Naive thymus-derived CD8-positive, alpha-beta T cell (primary cell): ENCODE data around the gene COL7A1. TPM values are rescaled to one million over a fixed set of nuclear protein-coding genes. Genes with fewer than 3 reads are reported as not detected.
A peak's percentile ranks its signal among the peaks of the same experiment; 100 is the strongest.
"Not testable (repeated sequence)": the region's sequence is repeated elsewhere in the genome, so short reads cannot be mapped to it uniquely, and the experiment has no call there.

Source experiments
- ATAC-seq, 2 donors: fragments of 150-1000 bp; cut with Tn5 transposase in 1 of 2; sonication (Bioruptor Pico), chemical (Tn5 transposase) in 1 of 2; 1 replicate in 1 of 2; 2 replicates in 1 of 2; pipeline ENCODE4 v1.10.0; 2021; ENCODE audit warnings: mild to moderate bottlenecking in 2 of 2, moderate library complexity in 2 of 2
- POLR2A ChIA-PET: fragments of 350-600 bp; sonication (Branson Sonifier 250); formaldehyde crosslinking; loops from one replicate; lab custom pipeline; 2021; ENCODE audit warnings: antibody characterized with exemption; lab: Charles Lee
- DNase-seq, 10 donors: peaks; one replicate each; pipeline versions ENCODE4 v3.0.0 to v3.0.0-alpha.2; 2020 to 2022
- H3K27ac Mint-ChIP-seq, 10 donors: one replicate each; pipeline ENCODE4 v1.8.0; 2020 to 2022; ENCODE audit warnings: mild to moderate bottlenecking in 10 of 10, mixed read lengths in 10 of 10, moderate library complexity in 4 of 10, inconsistent platforms in 1 of 10
- H3K27me3 Mint-ChIP-seq, 5 donors: one replicate each; pipeline ENCODE4 v1.8.0; 2021 to 2022; ENCODE audit warnings: mixed read lengths in 5 of 5
- H3K36me3 Mint-ChIP-seq, 3 donors: one replicate each; pipeline ENCODE4 v1.8.0; 2020 to 2022; ENCODE audit warnings: mixed read lengths in 3 of 3, mild to moderate bottlenecking in 2 of 3, inconsistent platforms in 1 of 3
- H3K4me1 Mint-ChIP-seq, 4 donors: one replicate each; pipeline ENCODE4 v1.8.0; 2021 to 2022; ENCODE audit warnings: mixed read lengths in 4 of 4
- H3K4me3 Mint-ChIP-seq, 10 donors: one replicate each; pipeline ENCODE4 v1.8.0; 2020 to 2022; ENCODE audit warnings: mild to moderate bottlenecking in 10 of 10, mixed read lengths in 10 of 10, moderate library complexity in 6 of 10, inconsistent platforms in 1 of 10
- H3K9me3 Mint-ChIP-seq, 9 donors: one replicate each; pipeline ENCODE4 v1.8.0; 2020 to 2022; ENCODE audit warnings: mixed read lengths in 9 of 9, mild to moderate bottlenecking in 3 of 9, inconsistent platforms in 1 of 9, moderate library complexity in 1 of 9
- polyA plus RNA-seq, 3 donors: library from polyadenylated mRNA; unstranded; fragments of 300-500 nt; fragmentation: Illumina TruSeq; gene quantifications; one replicate each; pipeline ENCODE4 v1.2.3, GENCODE V29; 2021
- total RNA-seq, 8 experiments: library from RNA in 2 of 8; stranded (reverse) in 2 of 8; gene quantifications; one replicate each; pipeline ENCODE4 v1.2.3 and lab custom pipeline; 2021 to 2026

COL7A1 gene
- total and polyA plus RNA-seq, 5 experiments from 2014 or later = 0.27 to 1.8 (median 1.6) TPM; not detected in 2

DNA sequence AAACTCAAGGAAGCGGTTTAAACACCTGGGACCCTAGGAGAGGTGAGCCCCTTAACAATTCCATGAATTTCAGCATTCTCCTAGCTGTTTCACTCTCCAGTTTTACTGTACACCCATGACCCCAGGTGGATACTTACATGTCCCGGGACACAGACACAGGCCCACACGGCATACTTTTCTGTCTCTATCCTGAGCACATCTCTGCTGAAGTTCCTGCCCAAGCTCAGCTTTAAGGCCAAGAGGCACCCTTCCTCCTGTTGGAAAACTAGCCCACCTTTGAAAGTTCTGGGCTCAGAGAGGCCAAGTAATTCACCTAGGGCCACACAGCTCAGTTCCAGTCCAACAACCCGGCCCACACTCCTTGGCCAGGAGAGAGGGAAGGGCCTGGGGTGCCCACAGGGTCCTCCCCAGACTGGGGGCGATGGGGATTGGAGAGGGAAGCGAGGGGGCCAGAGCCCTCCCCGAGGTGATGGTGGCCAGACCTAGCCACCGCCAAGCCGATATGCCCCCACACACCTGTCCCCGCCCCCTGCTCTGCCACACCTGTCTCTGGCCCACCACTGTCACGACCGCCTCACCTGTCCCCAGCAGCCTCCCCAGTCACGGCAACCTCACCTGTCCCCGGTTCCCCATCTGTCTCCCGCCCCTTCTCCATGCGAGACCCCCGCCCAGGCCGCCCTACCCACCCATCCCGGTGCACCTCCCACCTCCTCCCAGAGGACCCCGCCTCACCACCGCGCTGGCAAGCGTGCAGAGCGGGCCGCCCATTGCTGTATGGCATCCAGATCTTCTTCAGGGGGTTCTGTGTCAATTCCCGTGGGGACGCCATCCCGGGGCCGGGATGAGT is 39.0 kb downstream of the COL7A1 start:
- H3K9me3 Mint-ChIP-seq = no peaks in the 10 kb centered on the region
- no peaks in the 10 kb centered on the region for H3K27me3 Mint-ChIP-seq
- H3K36me3 Mint-ChIP-seq = no peaks in the 10 kb centered on the region
- DNase-seq (peak in 2 of 10 donors; percentile 14 to 17), ATAC-seq (no peak)
- H3K4me3 Mint-ChIP-seq = peak overlapping the region; percentile 80 to 96 (median 88)
- H3K4me1 Mint-ChIP-seq = peaks cover 12 to 39% (median 23%) of the 10 kb centered on the region in 4 donors
- H3K27ac Mint-ChIP-seq = peak overlapping the region in 9 of 10 donors; percentile 12 to 89 (median 73)
- POLR2A ChIA-PET = interaction anchor here (0.8 to 2.4 kb wide), 8 partner anchors 12 to 288 kb away, joined by 3 to 13 read pairs (median 6); partner anchors contain the start of genes CCDC51, NME6 and TMA7

GRCh38 chr3:48555231-48555948 is 39.7 kb downstream of the COL7A1 start:
- H3K27ac Mint-ChIP-seq = peak overlapping the region in 2 of 10 donors; percentile 48 to 67
- no peaks in the 10 kb centered on the region for H3K9me3 Mint-ChIP-seq
- no peaks in the 10 kb centered on the region for H3K27me3 Mint-ChIP-seq
- POLR2A ChIA-PET = interaction anchor here (1.1 to 2.4 kb wide), 3 partner anchors 11 to 115 kb away, joined by 6 to 12 read pairs (median 7); partner anchors contain the start of genes CCDC51 and TMA7
- DNase-seq (no peak), ATAC-seq (no peak)
- peaks cover 14 to 35% (median 23%) of the 10 kb centered on the region in 4 donors for H3K4me1 Mint-ChIP-seq
- H3K36me3 Mint-ChIP-seq = no peaks in the 10 kb centered on the region
- peak overlapping the region; percentile 49 to 96 (median 84) for H3K4me3 Mint-ChIP-seq

GRCh38 chr3:48553886-48554845 is 41.0 kb downstream of the COL7A1 start:
- peaks cover 14 to 26% (median 21%) of the 10 kb centered on the region in 4 donors for H3K4me1 Mint-ChIP-seq
- no peaks in the 10 kb centered on the region for H3K27me3 Mint-ChIP-seq
- H3K9me3 Mint-ChIP-seq = no peaks in the 10 kb centered on the region
- peak overlapping the region in 3 of 10 donors; percentile 15 to 38 (median 36) for H3K4me3 Mint-ChIP-seq
- no peak overlapping the region for H3K27ac Mint-ChIP-seq
- H3K36me3 Mint-ChIP-seq = no peaks in the 10 kb centered on the region
- DNase-seq = no peak
- ATAC-seq = no peak
- POLR2A ChIA-PET = interaction anchor here (0.7 to 0.8 kb wide), 2 partner anchors 55 to 123 kb away, joined by 3 read pairs; partner anchors contain the start of gene UQCRC1

DNA sequence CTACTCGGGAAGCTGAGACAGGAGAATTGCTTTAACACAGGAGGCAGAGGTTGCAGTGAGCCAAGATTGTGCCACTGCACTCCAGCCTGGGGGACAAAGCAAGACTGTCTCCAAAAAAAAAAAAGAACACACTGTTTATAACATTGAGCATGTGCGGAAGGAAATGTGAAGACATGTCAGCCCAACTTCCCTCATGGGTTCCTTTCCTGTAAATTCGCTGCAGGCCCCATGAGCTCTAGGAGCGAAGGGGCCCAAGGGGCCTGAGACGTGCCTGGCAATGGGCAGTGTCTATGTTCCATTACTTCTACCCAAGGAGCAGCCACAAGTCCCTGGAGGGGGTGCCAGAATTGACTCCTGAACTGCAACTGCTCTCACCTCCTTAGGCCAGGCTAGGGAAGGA is 41.8 kb downstream of the COL7A1 start:
- ATAC-seq (no peak), DNase-seq (no peak)
- POLR2A ChIA-PET = interaction anchor here (0.6 to 0.8 kb wide), 2 partner anchors 56 to 80 kb away, joined by 3 to 6 read pairs; partner anchors contain the start of gene UQCRC1
- Mint-ChIP-seq H3K27me3 (no peaks in the 10 kb centered on the region), H3K4me3 (peak overlapping the region in 1 of 10 donors; percentile 34), H3K36me3 (no peaks in the 10 kb centered on the region), H3K27ac (no peak overlapping the region), H3K9me3 (no peaks in the 10 kb centered on the region), H3K4me1 (peaks cover 12 to 24% (median 22%) of the 10 kb centered on the region in 4 donors)

DNA sequence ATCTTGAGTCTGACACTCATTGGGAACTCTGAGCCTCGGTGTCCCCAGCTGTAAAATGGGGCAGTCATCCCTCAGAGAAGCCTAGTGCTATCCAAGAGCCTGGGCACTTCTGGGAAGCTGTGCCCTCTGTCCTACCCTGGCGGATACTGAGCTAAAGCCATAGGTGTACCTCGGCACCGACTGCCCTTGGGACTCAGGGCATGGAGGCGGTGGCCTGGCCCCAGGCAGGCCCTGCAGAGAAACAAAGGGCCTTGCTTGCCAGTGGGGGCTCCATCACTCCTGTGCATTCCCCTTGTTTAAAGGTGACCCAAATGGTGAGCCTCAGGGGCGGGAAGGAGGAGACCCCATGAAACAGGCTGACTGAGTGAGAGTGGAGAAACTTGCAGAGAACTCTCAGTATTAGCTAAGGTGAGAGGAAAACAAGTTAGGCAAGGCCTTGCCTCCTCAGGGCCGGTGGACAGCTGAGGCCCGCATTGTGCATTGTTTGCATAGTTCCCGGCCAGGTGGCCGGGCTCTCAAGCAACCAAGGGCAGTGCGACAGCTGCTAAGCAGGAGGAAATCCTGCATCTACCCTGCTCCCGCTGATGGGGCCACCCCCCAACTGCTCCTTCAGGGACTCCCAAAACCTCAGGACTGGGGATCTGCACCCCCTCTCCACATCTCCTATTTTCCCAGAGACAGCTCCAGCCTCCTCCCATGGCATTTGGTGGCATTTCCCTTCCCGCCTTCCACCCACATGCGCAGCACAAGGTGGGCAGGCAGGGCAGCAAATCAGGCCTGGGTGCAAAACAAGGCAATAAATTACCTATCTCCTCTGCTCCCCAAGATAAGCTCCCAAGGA is 42.8 kb downstream of the COL7A1 start:
- no peaks in the 10 kb centered on the region for H3K9me3 Mint-ChIP-seq
- ATAC-seq (no peak), DNase-seq (peak in 1 of 10 donors; percentile 53)
- no peaks in the 10 kb centered on the region for H3K27me3 Mint-ChIP-seq
- H3K4me1 Mint-ChIP-seq = peaks cover 9 to 19% (median 17%) of the 10 kb centered on the region in 4 donors
- H3K36me3 Mint-ChIP-seq = no peaks in the 10 kb centered on the region
- POLR2A ChIA-PET = interaction anchor here (0.5 kb wide), 1 partner anchor 113 kb away, joined by 3 read pairs; no protein-coding TSS in a partner anchor
- no peak overlapping the region for H3K27ac Mint-ChIP-seq
- no peak overlapping the region for H3K4me3 Mint-ChIP-seq

DNA sequence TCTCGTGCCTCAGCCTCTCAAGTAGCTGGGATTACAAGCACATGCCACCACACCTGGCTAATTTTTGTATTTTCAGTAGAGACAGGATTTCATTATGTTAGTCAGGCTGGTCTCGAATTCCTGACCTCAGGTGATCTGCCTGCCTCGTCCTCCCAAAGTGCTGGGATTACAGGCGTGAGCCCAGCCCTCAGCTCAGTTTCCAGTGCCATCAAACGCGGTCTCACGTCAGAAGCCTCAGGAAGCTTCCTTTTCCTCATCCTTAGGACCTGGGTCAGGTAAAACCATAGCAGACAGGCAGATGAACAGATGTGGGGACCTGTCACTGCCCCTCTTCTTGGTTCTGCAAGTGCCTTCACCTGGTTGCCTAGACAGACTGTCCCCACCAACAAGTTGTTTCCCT is 43.5 kb downstream of the COL7A1 start:
- ATAC-seq, DNase-seq, H3K9me3 Mint-ChIP-seq: not testable (repeated sequence)

DNA sequence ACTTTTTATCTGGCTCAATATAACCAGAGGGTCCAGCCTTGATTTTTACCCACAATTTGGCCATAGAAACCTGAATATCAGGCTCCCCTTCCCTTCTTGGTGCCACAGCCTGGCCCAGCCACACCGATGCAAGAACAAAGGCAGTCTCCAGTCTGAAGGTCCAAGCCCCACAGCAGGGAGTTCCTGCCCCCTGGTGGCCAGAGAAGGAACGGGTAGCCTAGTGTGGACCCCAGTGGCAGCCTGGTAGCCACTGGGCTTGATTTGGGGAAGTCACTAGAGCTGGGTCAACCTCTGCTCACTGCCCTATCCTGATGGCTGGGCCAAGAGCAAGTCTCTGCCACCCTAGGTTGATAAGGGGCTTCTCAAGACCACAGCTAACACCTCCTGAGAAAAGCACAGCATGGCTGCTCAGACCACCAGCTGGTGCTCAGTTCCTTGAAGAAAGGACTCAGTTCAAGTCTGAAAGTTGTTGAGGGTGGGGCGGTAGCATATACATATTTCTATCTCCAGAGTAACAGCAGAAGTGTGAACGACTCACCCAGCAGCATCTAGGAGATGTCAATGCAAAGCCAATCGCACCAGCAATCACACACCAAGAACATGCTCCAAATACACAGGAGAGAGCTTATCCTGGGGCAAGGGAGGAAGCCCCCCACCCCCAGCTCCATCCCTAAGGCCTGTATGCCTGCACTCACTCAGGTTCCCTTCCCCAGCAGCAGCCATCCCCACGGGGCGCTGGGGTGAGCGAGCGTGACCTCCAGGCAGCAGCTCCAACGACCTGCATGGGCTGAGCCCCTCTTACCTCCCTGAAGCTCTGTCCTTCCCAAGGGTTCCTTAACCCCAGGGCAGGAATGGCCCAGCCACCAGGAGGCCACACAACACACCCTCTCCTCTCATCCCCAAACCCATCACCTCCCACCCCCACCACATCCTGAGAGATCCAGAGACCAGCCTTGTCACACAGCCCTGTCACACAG is 46.1 kb downstream of the COL7A1 start:
- Mint-ChIP-seq H3K27me3 (no peaks in the 10 kb centered on the region), H3K36me3 (no peaks in the 10 kb centered on the region), H3K9me3 (no peaks in the 10 kb centered on the region), H3K4me3 (no peak overlapping the region), H3K27ac (peak overlapping the region in 2 of 10 donors; percentile 19 to 25), H3K4me1 (peaks cover 5 to 14% (median 12%) of the 10 kb centered on the region in 4 donors)
- DNase-seq (peak; percentile 65 to 91 (median 81)), ATAC-seq (peak; percentile 100)
- POLR2A ChIA-PET = interaction anchor here (0.6 to 1.3 kb wide), 11 partner anchors 12 to 394 kb away, joined by 3 to 6 read pairs (median 3); partner anchors contain the start of genes CCDC51 and TMA7

More for the DNA sequence above, 43.5 kb downstream of the COL7A1 start:
- H3K27me3 Mint-ChIP-seq, H3K36me3 Mint-ChIP-seq, H3K4me3 Mint-ChIP-seq, H3K27ac Mint-ChIP-seq, POLR2A ChIA-PET: not testable (repeated sequence)
- H3K4me1 Mint-ChIP-seq = peaks cover 7 to 17% (median 14%) of the 10 kb centered on the region in 4 donors

DNA sequence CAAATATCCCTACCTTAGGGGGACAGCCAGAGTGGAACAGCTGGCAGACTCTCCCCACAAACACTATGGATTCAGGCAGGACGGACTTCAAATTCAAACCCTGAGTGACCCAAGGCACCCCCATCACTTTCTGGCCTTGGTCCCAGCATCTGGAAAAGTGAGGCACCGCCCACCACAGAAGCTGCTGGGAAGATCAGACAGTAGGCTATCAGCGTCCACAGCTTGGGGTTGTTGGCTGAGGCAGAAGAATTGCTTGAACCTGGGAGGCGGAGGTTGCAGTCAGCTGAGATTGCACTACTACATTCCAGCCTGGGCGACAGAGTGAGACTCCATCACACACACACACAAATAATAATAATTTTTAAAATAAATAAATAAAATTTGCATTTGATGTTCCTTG is 47.0 kb downstream of the COL7A1 start:
- POLR2A ChIA-PET = interaction anchor here (1.0 to 1.3 kb wide), 4 partner anchors 13 to 307 kb away, joined by 3 to 6 read pairs (median 3); partner anchors contain the start of genes CCDC51, TMA7 and ZNF589
- Mint-ChIP-seq H3K4me3 (no peak overlapping the region), H3K4me1 (peaks cover 5 to 14% (median 12%) of the 10 kb centered on the region in 4 donors), H3K9me3 (no peaks in the 10 kb centered on the region), H3K27ac (no peak overlapping the region), H3K36me3 (no peaks in the 10 kb centered on the region), H3K27me3 (no peaks in the 10 kb centered on the region)
- DNase-seq (no peak), ATAC-seq (no peak)

- ATAC-seq (no peak), DNase-seq (peak in 2 of 10 donors; percentile 15 to 34)
- POLR2A ChIA-PET = interaction anchor here (1.0 kb wide), 1 partner anchor 11 kb away, joined by 3 read pairs; no protein-coding TSS in a partner anchor
- peak overlapping the region in 1 of 10 donors; percentile 34 for H3K27ac Mint-ChIP-seq
- peaks cover 0 to 4% (median 0%) of the 10 kb centered on the region in 3 donors for H3K36me3 Mint-ChIP-seq
- H3K4me1 Mint-ChIP-seq = peaks cover 5 to 14% (median 12%) of the 10 kb centered on the region in 4 donors
- no peaks in the 10 kb centered on the region for H3K27me3 Mint-ChIP-seq
- peaks cover 0 to 3% (median 0%) of the 10 kb centered on the region in 9 donors for H3K9me3 Mint-ChIP-seq
- H3K4me3 Mint-ChIP-seq = no peak overlapping the region
These were observed 48.8 kb downstream of the COL7A1 start for GRCh38 chr3:48546203-48546829.
